SK-N-SH (cell line): ENCODE results near the gene PIN1.

Source experiments
- CHD2 ChIP-seq: fragments of 150-350 bp; IDR thresholded peaks from 2 replicates; pipeline ENCODE4 v1.6.1; 2018; ENCODE audit warnings: low read length; ENCODE audit not compliant: partially characterized antibody
- CTCF ChIP-seq: fragments of 200-600 bp; sonication (generic); IDR thresholded peaks from 2 replicates; pipeline ENCODE4 v1.6.1; 2017; ENCODE audit warnings: antibody characterized with exemption, mild to moderate bottlenecking, moderate library complexity
- EZH2phosphoT487 ChIP-seq: fragments of 200-600 bp; sonication (generic); IDR thresholded peaks from 2 replicates; pipeline ENCODE4 v1.6.1; 2017; ENCODE audit warnings: low read depth, mixed run types, mild to moderate bottlenecking, antibody characterized with exemption, moderate library complexity, borderline replicate concordance
- JUND ChIP-seq: IDR thresholded peaks from 2 replicates; pipeline ENCODE4 v1.4.0; 2012
- MXI1 ChIP-seq: IDR thresholded peaks from 2 replicates; pipeline ENCODE4 v1.6.1; 2012; ENCODE audit warnings: mild to moderate bottlenecking, low read depth, low read length, improper control_type of control experiment
- RFX5 ChIP-seq: IDR thresholded peaks from 2 replicates; pipeline ENCODE4 v1.6.1; 2012; ENCODE audit warnings: mild to moderate bottlenecking, improper control_type of control experiment, low read length

DNA sequence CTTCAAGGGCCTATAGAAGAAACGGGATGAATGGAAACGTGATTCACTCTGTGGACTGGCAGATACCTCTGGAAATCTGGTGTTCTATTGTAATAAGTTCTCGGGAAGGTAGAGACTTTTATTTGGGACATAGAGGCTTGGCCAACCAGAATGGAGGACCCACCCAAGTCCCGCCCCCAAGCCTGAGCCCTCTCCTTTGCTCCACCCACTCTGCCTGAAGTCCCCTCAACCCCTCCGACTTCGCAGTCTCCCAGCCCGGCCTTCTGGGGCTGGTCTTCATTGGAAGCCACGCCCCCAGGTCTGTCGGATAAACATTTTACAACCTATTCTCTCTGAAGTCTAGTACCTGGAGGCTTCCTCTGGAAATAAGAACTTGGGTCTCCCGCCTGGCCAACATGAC lies 33.1 kb upstream of the PIN1 start:
- TF ChIP-seq CTCF: no peak
- TF ChIP-seq MXI1: no peak
- no peak for TF ChIP-seq CHD2
- no peak for TF ChIP-seq JUND
- TF ChIP-seq RFX5: no peak
- no peak for TF ChIP-seq EZH2phosphoT487
